Stimulated activated CD4-positive, alpha-beta T cell treated with anti-CD3 and anti-CD28 coated beads, Interleukin-2, amount 100 ng/mL, for 4 hours (primary cell): Measurements from ENCODE around the gene GBX1.

Experiments used
- DNase-seq: peaks from one replicate; pipeline ENCODE4 v3.0.0-alpha.2; 2020; ENCODE audit warnings: low read depth

The GBX1 gene

DNA sequence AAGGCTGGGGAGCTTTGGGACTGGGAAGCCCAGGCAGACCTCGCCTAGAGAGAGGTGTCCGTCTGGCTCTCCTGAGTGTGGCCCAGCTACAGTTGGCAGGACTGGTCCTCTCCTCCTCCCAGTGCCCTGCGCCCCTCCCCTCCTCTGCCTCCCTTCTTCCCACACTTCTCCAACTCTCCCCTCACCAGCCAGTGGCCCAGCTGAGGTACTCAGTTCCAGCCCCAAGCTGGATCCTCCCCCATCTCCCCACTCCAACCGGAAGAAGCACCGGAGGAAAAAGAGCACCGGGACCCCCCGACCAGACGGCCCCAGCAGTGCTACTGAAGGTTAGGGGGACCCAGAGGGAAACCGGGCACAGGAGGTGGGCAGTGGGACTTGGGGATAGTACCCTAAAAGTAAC, 27.7 kb downstream of the GBX1 start:
- no peak for DNase-seq

DNA sequence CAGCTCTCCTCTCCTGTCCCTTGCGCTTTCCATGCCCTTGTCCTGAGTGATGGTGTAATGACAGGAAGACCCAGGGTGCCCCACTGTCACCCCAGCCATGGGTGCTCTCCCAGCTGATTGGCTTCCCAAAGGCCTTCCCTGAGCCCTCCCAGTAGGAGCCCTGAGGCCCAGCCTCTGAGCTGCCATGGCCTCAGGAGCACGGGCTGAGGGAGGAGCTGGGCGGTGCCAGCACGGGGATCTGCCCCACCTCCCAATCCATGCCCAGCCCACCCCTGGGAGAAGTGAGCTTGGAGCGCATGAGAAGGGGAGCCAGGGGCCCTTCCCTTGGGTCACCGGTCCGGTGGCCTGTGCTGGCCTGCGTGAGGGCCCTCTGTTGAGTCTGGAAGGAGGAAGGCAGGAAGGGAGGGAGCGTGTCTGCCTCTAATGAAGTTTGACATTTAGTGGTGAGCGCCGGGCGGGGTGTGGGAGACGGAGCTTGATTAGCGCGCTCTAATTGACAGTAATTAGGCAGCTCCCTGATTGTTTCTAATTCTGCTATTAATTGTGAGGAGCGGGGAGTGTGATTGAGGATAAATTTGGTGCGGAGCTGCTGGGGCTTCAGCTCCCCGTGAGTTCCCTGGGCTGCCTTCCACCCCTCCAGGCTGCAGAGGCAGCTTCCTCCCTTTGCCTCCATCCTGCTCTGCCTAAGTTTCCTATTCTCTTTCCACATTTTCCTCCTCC, 28.3 kb downstream of the GBX1 start:
- no peak for DNase-seq

DNA sequence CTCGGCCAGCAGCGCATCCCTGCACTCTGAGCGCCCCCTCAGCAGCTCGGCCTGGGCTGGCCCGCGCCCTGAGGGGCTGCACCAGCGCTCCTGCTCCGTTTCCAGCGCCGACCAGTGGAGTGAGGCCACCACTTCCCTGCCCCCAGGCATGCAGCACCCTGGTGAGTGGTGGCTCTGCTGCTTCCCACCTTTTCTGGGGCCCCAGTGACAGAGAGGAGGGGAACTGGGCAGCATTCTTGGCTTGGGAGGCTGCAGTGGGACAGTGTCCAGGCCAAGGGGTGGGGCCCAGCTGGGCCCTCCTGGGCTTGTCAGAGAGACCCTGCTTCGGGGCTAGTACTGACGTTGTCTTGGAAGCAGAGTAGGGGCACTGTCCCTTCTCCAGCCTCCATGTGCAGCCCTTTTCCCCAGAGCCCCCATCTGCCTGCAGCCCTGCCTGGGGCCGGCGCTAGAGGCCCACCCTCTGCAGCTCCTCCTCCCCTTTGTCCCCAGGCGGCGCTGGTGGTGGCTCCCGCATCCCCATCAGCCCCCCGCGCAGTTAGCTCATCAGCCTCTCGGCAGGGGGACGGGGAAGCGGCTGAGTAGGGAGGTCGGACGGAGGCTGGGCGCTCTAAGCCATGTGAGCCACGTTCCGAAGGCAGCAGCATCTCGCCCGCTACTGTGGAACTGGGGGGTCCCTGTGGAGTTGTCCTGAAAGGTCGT, 29.2 kb downstream of the GBX1 start:
- DNase-seq: no peak

DNA sequence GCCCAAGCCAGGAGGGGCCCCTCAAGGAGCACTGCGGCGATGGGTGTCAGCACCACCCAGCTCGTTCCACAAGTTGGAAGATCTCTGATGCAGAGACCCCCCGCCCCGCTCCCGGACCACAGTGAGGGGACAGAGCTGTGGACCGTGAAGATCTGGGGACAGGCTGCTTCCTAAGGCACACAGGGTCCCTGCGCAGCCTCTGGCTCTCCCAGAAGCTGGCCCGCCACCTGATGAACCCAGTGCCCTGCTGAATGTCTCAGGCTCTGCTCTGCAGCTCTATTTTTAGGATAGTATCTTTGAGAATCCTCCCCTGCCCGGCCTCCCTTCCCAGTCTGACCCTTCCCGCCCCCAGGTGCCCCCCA, 29.7 kb downstream of the GBX1 start:
- DNase-seq: no peak

DNA sequence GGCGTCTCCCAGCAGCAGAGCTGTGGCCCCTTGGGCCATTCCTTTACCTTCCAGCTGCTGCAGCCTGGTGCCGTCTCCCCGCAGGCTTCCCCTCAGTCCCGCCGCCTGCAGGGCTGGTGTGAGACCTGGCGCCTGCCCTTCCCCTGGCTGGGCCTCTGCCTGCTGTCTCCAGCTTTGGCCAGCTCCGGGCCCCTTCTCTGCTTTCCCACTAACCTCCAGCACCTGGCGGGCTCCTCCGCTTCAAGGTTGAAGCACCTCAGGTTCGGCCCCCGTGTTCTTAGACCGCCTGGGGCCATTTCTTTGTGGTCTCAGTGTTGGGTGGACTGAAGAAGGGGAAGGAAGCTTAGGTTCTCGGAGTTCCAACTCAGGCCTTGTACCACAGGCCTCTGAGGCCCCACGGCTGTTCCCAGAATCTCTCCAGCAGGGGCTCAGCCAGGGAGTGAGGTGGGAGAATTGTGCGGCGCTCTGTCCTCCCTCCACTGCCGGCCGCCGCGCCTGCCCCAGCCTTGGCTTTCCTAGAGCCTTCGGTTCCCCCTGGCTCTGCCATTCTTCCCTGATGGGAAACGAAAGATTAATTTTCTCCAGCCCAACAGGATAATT, 30.3 kb downstream of the GBX1 start:
- no peak for DNase-seq

DNA sequence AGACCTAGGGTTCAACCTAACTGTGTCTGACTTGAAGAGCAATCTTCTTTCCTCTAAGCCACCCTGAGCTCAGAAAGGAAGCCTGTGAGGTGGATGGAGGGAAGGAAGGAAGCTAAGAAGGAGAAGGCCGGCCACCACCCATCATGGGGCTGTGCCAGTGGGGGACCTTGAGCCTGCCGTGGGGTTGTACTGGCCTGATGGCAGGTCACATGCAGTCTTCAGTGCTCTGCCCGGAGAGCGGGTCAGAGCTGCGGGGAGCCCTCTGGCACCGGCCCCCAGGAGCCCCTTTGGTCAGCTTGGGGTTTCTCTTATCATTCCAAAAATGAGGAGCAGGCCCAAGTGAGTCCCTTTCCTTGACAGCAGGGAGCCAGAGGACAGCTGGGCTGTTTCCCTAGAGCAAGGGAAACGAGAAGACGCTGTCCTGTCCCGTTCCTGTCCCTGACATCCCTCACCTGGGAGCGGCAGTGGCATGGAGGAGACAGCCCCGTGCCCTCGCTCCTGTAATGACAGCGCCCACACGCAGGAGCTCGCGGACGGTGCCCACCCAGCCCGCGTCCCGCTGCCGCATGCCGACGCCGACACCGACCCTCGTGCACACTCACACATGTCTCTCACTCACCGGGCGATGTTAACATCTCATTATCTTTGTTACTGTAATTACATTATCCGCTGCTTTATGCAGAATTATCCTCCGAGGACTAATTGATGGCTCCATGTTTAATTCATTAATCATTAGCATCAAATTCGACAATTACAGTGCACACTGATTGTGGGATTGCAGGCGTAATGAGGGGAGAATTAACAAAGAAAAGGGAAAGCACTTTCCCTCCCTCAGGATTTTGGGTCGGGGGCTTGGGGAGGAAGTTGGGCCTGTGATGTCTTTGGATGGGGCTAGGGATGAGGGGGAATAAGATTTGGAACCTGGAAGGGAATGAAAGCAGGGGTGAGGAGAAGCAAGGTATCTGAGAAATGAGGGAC, 31.3 kb downstream of the GBX1 start:
- DNase-seq: no peak

DNA sequence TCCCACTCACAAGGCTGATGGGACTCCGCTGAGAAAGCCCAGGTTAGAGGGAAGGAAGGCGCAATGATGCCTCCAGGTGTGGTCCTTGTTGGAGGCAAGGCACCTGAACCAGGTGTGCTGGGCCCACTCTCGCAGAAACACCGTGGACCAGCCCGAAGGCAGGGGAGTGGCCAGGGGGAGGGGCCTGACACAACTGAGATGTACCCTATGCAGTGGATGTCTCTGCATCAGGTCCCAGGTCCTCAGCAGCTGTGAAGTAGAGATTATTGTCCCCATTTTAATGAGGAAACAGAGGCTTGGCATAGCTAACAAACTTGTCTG, 32.0 kb downstream of the GBX1 start:
- no peak for DNase-seq

DNA sequence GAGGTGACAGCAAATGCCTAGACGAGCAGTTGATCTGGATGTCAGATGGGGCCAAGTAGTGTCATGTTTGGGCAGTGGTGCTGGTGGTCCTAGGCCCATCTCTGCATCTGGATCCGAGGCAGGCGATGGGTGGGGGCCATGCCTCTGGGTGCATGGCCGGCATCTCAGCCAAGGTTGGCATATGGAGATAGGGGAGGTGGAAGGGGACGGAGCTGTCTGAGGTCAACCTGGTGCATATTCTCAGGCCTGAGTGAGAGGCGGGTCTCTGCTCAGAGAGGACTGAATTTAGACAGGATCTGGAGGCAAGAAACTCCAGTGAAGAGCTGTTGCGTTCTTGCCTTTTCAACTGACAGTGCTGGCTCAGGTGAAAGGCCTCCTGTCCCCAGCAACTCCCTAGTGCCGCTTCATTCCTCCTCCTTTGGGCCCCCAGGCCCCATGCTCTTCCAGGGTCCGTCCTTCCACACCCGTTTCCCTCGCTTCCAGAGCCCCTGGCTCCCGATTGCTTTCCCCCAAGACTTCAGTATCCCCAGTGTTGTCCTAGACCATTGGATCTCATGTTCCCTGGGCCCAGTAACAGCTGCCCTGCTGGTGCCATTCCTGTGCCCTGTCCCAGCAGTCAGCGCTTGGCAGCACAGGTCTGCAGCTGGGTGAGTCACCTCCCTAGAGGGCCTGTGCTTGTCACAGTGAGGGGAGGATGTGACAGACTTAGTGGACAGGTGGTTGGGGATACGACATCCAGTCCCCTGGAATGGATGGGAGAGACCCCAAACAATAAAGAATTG, 32.6 kb downstream of the GBX1 start:
- DNase-seq: no peak

DNA sequence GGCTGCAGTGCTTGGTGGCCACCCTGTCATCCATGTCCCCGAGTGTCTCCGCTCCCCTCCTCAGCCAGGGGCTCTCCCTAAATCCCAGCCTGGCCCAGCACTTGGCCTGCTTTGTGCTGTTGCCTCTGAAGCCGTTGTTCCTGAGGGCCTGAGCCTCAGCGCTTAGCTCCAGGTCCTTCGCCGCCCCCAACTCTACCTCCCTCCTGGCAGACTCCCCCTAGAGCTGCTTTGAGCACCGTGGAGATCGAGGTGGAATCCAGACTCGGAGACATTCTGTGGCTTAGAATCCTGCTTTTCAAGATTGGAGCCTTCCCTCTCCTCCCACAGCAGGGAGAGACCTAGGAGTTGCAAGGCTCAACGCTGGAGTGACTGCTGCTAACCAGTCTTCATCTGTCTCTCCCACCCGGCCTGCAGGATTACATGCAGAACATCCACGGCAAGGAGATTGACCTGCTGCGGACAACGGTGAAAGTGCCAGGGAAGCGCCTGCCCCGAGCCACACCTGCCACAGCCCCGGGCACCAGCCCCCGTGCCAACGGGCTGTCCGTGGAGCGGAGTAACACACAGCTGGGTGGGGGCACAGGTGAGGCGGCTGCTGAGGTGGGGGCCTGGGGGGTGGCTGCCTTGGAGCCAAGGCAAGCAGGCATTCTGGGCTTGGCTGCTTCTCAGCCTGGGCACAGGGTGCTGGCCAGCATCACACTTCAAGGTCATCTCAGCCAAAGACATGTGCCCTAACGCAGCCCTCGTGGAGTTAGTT, 33.3 kb downstream of the GBX1 start:
- DNase-seq: no peak

DNA sequence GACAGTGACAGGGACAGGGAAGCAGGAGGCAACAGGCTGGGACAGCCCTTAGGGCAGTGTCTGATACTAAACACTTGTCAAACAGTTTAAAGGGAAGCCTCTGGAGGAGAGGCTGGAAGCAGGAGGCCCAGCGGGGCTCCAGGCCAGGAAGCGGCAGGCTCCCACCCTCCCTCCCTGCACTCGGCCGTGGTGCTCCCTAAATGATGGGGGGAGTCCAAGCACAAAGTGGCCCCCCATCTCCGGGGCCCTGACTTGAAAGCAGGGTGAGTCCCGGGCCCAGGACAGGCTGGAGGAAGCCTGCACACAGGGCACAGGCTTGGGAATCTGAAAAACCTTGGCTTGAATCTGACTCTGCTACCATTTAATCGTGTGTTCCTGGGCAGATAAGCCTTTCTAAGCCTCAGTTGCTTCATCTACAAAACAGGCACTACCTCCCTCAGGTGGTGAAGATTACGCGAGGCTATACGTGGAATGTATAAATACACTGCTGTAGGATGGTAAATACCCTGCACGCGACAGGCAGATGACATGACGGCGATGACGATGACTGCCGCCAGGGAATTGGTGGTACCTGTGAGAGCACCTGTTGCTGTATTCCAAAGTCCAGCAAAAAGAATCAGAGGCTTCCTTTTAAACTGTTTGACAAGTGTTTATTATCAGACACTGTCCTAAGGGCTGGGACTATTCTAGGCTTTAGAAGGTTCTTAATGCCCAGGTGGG, 34.1 kb downstream of the GBX1 start:
- DNase-seq: no peak

DNA sequence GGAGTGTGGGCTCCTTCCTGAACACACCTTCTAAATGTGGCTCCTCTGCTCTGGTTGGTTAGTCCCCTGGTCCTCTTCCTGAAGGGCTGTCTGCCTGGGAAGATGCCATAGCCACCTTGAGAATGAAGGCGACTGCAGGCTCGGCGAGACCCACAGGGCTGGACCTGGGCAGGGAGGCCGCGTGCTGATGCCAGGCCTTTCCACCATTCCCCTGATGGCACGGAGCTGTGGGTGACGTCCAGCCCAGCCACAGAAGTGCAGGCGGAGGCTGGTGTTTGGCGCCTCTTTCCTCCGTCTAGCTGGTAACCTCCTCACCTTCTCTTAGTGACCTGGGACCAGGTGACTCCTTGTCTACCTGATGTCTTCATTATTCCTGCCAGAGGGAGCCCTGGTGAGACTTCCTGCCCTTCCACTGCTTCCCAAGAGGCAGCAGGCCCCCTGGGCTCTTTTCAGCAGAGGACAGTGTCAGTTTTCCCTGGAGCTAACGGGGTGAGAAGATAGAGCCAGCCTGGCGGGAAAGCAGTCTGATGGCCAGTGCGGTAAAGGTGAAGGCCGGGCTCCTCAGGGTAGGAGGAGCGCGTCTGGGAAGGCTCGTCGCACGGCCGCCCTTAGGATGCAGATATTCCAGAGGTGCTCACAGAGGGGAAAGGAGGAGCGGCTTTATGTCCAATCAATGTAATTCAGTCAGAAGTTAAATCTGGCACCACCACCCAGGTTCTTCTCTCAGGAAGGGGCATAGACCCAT, 34.9 kb downstream of the GBX1 start:
- no peak for DNase-seq

DNA sequence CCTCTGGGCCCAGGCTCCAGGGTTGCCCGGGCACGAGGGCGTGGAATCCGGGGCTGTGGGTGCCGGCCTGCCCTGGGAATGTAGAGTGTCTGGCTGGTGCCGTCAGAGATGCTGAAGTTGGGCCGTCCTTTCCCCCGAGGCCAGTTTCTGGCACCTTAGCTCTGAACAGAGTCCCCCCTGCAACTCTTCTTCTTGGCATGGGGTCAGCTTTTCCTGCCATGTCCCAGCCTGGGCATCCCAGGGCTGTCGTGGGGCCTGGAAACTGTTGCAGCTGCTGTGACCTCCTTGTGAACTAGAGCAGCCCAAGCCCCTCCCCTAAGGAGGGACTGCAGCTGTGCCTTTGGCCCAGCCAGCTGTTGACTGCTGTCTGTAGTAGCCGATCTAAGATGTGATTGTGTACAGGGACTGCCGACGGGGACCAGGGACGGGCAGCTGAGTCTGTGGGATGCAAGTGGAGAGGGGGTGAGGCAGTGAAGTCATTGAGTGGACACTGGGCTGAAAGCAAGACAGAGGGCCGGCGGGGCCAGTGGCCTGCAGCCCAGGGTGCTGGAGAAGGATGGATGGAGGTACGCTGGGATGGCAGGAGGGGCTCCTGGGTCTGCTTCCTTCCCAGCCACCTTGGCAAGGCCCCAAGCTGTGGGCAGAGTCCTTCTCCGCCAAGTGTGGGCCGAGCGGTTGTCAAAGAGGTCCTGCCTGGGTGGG, 35.8 kb downstream of the GBX1 start:
- no peak for DNase-seq

DNA sequence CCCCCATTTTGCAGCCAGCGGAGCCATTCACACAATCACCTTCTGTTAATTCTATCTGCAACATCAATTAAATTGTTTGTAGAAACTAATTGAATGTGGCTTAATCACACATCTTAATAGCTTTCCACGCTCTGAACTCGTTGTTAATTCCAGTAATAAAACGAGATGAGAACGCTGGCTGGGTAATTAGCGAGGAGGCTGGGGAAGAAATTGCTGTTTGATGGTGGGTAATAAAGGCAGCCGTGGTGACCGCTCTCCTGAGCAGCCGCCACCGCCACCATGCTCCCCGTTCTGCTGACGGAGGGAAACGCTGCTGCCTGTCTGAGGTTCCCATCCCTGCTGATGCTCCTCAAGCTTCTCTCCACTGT, 36.3 kb downstream of the GBX1 start:
- no peak for DNase-seq

DNA sequence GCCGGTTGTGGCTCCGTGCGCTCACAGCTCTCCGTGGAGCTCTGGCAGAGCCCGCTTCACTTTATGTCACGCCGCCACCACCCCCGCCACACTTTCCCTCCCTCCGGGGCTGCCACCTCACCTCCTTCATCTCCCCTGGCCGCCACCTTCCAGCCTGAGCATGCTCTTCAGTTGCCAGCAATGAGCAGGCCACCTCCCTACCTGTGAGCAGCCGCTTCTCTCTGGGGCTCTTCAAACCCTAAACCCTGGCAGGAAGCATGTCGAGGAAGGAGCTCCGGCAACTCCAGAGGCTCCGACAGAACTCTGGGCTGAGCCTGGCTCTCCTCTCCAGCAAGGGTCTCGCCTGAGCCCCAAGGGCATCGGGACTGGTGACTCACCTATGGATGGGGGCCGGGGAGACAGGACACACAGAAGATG, 36.7 kb downstream of the GBX1 start:
- no peak for DNase-seq

DNA sequence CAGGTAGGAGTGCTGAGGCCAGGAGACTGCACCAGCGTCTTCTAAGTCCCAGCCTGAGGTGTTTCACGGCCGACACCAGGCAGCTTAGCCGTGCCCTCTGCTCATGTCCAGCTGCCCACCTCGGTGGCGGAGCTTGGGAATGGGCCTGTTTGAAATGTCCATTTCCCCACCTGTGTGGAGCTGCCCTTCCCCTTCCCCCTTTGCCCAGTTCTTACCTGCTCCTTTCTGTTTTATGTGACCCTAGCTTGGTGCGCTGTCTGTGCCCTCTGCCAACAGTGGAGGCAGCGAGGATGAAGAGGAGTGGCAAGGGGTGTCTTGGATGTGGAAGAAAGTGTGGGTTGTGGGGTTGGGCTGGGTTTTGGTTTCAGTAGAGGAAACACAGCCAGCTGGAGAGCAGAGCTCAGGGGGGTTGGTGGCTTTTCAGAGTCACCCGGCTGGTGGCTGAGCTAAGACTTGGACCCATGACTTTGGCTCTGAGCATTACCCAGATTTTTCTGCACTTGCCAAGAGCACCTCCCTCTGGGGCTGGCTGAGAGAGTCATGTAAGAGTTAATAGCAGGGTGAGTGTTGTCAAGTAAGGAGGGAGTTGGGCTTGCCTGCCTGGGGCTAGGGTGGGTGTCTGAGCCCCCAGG, 37.4 kb downstream of the GBX1 start:
- DNase-seq: no peak

DNA sequence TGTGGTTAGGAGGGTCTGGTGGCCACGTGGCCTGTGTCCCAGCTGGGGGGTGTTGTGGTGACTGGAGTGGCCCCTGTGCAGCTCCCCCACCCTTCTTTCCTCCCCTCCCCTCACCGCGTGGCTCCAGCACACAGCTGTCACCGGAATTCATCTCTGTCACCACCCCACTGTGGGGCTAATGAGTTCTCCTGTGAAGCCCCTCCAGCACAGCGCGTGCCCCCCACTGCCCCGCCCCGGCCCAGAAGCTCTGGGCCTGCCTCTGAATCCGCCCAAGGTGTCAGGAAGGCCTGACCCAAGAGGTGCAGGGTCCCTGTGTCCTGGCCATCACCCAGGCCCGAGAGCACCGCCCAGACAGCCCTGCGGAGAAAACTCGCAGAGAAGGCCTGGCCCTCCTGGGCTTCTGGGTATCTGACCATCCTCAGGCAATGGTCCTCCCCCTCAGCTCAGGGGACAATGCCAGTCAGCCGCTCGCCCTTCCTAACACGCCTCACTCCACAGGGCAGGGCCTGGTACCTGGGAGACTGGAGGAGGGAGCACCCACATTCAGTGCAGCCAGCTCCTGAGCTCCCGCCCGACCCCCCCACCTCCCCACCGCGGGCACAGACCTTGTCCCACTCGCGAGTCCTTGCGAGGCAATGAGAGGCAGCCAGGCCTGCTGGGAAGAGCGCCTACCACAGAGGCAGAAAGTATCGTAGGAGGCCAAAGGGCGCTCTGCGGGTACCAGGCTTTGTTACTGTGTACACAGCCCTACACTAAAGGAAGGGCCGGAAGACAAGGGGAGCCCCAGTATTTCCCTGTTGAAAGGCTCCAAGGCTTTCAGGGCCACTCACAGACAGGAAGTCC, 38.2 kb downstream of the GBX1 start:
- no peak for DNase-seq

DNA sequence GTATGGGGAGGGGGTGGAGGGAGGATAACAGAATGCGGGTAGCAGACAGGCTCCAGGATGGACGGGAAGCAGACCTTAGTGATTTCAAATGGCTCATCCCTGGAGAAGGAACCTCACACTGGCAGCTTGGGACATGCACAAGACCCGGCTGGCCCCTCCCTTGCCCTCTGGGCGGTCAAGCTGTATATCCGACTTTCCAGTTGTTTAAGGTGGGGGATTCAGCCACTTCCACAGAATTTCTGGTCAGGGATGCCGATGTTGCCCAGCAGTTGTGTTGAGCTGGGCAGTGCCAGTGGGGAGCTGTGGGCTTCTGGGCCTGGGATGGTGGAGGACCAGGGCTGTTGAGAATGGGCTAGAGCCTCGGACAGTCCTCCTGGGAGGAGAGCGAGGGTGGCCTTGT, 38.8 kb downstream of the GBX1 start:
- no peak for DNase-seq

DNA sequence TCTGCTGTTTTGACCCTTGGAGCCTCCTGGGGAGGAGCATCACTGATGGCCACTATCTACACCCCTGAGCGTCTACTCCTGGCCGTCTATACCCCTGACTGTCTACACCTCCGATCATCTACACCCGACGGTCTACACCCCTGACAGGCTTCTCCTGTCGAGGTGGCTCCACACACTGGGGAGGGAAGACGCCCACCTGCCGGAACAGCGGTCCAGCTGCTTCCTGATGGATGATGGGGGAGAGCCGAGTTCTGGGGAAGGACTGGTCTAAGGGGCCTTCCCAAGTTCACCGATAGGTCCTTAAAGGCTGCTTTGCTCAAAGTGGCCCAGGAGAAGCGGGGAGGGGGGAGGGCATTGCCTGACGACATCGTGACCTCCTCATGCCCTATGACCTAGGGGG, 39.4 kb downstream of the GBX1 start:
- no peak for DNase-seq
